SJCRH30 (cell line): ENCODE results near the gene BOD1L1. TPM values are rescaled to one million over a fixed set of nuclear protein-coding genes. Genes with fewer than 3 reads are reported as not detected.

Experiments used
- DNase-seq, 2 experiments: peaks; one replicate each; pipeline ENCODE4 v3.0.0-alpha.2; 2015 to 2020
- H3K27ac ChIP-seq: fragments of 250-450 bp; sonication (Bioruptor Pico); 2 replicates; pipeline ENCODE4 v1.5.1; 2020; ENCODE audit warnings: mild to moderate bottlenecking, moderate library complexity
- H3K27me3 ChIP-seq: fragments of 250-450 bp; sonication (Bioruptor Pico); 2 replicates; pipeline ENCODE4 v1.5.1; 2020; ENCODE audit warnings: mild to moderate bottlenecking, moderate library complexity
- H3K36me3 ChIP-seq: fragments of 250-450 bp; sonication (Bioruptor Pico); 2 replicates; pipeline ENCODE4 v1.5.1; 2020; ENCODE audit warnings: mild to moderate bottlenecking, moderate library complexity
- H3K4me1 ChIP-seq: fragments of 250-450 bp; sonication (Bioruptor Pico); 2 replicates; pipeline ENCODE4 v1.5.1; 2020; ENCODE audit warnings: mild to moderate bottlenecking, moderate library complexity
- H3K4me3 ChIP-seq: fragments of 250-450 bp; sonication (Bioruptor Pico); 2 replicates; pipeline ENCODE4 v1.5.1; 2020; ENCODE audit warnings: mild to moderate bottlenecking, moderate library complexity
- H3K9me3 ChIP-seq: fragments of 250-450 bp; sonication (Bioruptor Pico); replicated peaks from 2 replicates; pipeline ENCODE4 v1.5.1; 2020; ENCODE audit warnings: mild to moderate bottlenecking, moderate library complexity
- total RNA-seq: library from RNA; depleted of rRNA; stranded (reverse); fragments of >200 nt; shearing (Covaris generic); gene quantifications from 2 replicates; pipeline ENCODE4 v1.2.3, GENCODE V29; 2014; rRNA removed

Gene BOD1L1
- total RNA-seq, 1 experiment from 2014 or later = 37.7 TPM

GRCh38 chr4:13522282-13523104 lies 105.0 kb downstream of the BOD1L1 start:
- no peak for DNase-seq

GRCh38 chr4:13521047-13521446 lies 106.5 kb downstream of the BOD1L1 start:
- Histone ChIP-seq H3K36me3 (no peaks in the 10 kb centered on the region), H3K4me3 (no peak overlapping the region), H3K27ac (no peak overlapping the region), H3K9me3 (no peaks in the 10 kb centered on the region; the same call in 1 of the 2 replicates), H3K27me3 (no peaks in the 10 kb centered on the region; the same call in 1 of the 2 replicates), H3K4me1 (peaks cover 7% of the 10 kb centered on the region)
- DNase-seq = no peak

More at GRCh38 chr4:13522282-13523104, 105.0 kb downstream of the BOD1L1 start:
- Histone ChIP-seq H3K27me3 (no peaks in the 10 kb centered on the region; the same call in 1 of the 2 replicates), H3K27ac (no peak overlapping the region), H3K9me3 (no peaks in the 10 kb centered on the region; the same call in 1 of the 2 replicates), H3K4me3 (no peak overlapping the region), H3K4me1 (peaks cover 13% of the 10 kb centered on the region), H3K36me3 (no peaks in the 10 kb centered on the region)

Other genes with a start within 250 kb of the BOD1L1 start
- 32.7 and 40.2 TPM in 2 replicates for gene RAB28, start 143.4 kb downstream of the BOD1L1 start, total RNA-seq
- 3.0 and 3.4 TPM in 2 replicates for gene NKX3-2, start 83.2 kb downstream of the BOD1L1 start, total RNA-seq